HG02678 (cell line): ENCODE measurements around the gene MYBBP1A.

Source experiments
- ATAC-seq: cut with Tn5 transposase; IDR thresholded peaks from one replicate; pipeline ENCODE4 v1.9.1; 2021; ENCODE audit warnings: mild to moderate bottlenecking, moderate library complexity; ENCODE audit not compliant: unreplicated experiment

The MYBBP1A gene

GRCh38 chr17:4573669-4574068 is 18.5 kb upstream of the MYBBP1A start:
- ATAC-seq = no peak

DNA sequence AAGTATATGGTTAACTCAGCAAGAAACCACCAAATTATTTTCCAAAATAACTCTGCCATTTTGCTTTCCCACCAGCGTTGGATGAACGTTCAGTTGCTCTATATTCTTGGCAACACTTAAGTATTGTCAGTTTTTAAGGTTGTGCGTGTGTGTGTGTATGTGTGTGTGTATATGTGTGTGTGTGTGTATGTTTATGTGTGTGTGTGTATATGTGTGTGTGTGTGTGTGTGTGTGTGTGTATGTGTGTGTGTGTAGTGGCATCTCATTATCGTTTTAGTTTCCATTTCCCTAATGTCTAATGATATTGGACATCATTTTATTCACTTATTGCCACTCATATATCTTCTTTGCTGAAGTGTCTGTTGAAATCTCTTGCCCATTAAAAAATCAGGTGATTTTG is 17.9 kb upstream of the MYBBP1A start:
- ATAC-seq = no peak

- ATAC-seq = no peak
Measured at GRCh38 chr17:4572131-4572530, 16.9 kb upstream of the MYBBP1A start.

GRCh38 chr17:4569591-4569990 is 14.4 kb upstream of the MYBBP1A start:
- no peak for ATAC-seq

- no peak for ATAC-seq
Measured at GRCh38 chr17:4566785-4567184, 11.6 kb upstream of the MYBBP1A start.

DNA sequence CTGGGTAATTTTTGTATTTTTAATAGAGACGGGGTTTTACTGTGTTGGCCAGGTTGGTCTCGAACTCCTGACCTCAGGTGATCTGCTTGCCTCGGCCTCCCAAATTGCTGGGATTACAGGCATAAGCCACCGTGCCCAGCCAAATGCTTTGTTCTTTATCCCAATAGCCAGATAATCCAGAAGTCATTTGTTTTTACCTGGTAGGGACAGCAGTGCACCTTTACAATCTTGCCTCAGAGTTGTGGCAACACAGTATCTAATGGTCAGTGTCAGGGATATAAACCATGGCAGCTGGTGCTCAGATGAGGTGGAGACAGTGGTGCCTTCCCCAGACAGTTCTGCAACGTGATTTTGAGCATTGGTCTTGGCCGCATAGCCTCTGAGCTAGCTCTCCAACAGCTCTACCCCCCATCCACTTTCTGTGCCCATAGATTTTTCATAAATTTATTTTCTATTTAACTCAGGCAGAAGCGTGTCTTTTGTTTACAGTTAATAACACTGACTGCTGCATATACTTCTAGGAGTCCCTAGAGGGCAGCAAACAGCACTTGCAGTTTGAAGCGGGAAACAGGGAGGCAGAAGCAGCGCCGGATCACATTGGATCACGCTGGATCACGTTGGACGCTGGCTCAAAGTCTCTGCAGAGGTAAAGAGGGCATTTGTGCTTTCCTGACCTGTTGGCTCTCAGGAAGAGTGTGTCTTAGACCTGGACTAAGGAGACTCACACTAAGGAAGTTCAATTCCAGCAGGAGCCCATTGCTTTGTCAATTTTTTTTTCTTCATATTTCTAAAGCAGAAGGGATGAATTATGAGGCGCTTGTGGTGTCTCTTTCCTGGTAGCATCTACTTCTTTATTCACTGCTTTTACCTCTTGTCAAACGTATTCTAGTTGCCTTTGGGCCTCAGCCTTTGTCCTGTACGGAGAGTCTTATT is 10.3 kb upstream of the MYBBP1A start:
- ATAC-seq = no peak

DNA sequence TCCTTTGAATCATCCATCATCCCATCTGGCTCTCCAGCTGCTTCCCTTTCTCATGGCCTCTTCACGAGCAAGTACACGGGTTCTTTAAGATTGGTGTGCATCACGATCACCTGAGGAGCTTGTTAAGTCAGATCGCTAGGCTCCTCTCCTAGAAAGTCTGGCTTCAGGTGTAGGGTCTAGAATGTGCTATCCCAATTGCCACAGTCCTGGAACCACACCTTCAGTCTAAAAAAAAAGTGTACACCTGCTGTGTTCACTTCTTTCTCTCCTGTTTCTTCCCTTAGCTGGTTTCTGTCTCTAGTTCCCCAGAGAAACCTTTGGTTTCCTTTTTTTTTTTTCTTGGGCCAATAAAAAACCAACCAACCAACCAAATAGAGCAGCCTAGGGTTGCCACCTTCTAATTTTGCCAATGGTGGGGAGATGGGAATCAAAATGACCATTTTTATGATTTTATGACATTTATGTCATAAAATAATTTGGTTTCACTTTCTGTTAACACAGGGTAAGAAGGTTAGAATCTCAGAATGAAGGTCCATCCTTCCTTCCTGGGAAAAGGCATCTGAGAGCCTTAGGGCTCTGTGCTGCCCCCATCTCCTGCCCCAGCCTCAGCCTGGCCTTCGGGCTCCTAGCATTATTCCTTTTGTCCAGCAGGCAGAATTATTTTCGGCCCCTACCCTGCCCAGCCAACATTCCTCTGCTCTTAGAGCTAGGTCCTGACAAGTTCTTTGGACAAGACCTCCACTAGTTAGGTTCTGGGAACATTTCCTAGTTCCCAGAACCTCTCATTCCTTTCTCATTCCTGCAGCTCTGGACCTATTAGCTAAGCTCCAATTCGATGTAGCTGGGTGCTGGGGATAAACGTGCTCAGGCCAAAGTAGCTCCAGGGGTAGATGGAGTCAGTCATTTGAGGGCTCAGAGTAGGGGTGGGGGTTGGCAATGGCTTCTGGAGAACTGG is 7.1 kb upstream of the MYBBP1A start:
- no peak for ATAC-seq

GRCh38 chr17:4560837-4561256 is 5.7 kb upstream of the MYBBP1A start:
- ATAC-seq = no peak

GRCh38 chr17:4560421-4560820 is 5.2 kb upstream of the MYBBP1A start, which contains the start of gene GGT6:
GGT6 (minus strand) TSS chr17:4560577; CDS start chr17:4560521, 56 bp downstream.
- ATAC-seq = no peak

GRCh38 chr17:4559966-4560365 is 4.8 kb upstream of the MYBBP1A start:
- no peak for ATAC-seq

DNA sequence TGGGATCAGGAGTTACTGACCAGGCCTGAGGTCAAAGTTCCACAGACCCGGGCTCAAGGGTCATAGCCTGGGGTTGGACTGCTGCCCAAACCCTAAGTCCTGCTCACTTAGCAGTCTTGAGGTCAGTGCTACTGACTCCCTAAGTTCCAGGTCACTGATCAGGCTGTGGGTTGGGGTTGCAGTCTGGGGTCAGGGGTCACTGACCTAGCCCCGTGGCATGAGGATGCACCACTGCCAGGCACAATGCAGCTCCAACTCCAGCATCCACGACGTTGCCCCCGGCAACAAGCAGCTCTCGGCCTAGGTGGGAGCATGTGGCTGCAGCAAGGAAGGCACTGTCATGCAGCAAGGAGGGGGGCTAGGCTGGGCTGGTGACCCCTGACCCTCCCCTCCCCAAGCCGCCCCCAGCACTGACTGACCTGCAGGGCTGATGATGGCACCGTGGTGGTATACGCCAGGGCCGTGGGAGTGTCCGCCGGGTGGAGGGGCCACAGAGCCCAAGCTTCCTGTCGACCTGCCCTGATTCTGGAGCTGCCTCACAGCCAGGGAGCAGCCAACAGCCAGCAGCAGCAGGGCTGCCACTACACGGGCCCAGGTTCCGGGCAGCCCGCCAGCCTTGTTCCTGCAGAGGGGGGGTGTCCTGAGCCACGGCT is 4.1 kb upstream of the MYBBP1A start:
- ATAC-seq = no peak

DNA sequence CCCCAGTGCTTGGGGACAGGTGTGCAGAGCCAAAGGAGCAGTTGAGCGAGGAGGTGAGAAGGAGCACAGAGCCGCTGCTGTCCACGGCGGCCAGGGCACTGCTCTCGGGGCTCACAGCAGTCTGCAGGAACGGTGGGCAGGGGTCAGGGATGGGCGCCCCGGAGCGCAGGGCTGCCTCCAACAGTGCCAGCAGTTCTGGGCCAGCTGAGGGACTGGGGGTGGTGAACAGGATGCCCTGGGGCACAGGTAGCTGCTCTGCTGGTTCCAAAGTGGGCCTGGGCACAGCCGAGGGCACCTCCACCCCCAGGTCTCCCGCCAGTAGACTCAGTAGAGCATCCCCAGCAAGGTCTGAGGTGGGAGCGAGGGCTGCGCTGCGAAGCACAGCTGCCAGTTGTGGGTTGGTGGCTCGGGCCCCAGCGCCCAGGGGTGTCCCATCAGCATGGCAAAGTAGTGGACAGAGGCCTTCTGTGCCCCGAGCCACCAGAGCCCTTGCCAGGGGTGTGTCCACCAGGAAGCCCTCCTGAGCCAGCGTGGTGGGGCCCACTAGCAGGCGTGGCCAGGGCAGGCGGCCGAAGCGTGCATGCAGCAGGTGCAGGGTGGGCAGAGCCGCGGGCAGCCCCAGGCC is 3.3 kb upstream of the MYBBP1A start:
- no peak for ATAC-seq

DNA sequence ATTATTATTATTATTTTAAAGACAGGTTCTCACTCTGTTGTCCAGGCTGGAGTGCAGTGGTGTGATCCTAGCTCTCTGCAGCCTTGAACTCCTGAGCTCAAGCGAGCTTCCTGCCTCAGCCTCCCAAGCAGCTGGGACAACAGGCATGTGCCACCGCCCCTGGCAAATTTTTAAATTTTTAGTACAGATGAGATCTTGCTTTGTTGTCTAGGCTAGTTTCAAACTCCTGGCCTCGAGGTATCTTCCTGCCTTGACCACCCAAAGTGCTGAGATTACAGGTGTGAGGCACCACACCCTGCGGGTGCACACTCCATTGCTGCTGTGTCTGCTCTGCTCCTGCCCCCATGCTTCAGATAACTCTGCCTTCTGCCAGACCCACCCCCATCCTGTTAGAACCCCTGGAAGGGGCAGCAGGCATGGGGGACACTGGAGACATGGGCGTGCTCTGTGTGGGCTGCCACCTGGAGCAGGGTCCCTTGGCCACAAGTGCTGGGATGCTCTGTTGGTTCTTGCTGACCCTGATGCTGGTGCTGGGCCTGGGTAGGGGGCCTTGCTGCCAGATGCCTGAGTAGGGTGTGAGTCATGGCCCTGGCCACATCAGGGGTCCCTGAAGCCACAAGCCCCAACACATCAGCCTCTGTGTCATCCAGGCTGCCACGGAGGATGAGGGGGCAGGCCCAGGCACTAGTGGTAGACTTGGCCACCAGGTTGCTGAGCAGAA is 2.6 kb upstream of the MYBBP1A start:
- no peak for ATAC-seq

DNA sequence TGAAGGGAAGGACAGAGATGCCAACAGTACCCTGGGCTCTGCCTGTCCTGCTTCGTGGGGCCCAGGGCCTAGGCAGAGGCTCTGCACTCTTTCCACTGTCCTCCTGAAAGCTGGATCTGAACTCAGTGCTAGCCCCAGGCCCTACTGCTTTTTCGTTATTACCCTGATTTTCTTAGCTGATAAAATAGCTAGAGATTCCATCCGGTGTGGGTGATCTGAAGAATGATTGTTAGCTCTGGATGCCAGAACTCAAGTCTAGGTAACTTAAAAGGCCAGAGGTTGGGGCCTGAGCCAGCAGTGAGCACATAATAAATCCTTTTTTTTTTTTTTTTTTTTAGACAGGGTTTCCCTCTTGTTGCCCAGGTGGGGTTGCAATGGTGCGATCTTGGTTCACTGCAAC is 1.8 kb upstream of the MYBBP1A start:
- no peak for ATAC-seq

GRCh38 chr17:4555873-4556759 is 932 bp upstream of the MYBBP1A start:
- no peak for ATAC-seq

DNA sequence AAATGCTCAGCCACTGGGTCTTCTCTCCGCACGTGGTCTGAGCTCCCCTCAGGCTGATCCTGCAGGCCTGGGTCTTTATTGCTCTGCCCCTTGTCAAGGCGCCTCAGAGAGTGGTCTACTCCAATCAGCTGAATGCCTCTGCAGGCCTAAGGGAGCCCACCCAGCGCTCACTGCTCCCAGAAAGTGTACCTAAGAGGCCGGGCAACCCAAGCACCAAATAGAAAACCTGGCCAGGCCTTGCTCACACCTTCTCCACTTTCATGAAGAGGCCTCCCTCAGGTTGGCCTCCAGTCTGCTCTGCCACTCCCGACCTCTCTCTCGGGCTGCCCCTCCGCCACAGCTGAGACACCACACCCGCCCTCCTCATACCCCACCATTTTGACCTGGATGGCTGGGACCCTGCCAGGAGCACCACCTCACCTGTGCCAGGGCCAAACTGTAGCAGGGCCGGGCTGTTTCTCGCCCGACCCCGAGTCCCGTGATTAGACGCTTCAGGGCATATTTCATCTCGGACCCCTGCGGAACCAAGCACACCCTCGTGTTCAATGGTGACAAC is 665 bp downstream of the MYBBP1A start:
- no peak for ATAC-seq

DNA sequence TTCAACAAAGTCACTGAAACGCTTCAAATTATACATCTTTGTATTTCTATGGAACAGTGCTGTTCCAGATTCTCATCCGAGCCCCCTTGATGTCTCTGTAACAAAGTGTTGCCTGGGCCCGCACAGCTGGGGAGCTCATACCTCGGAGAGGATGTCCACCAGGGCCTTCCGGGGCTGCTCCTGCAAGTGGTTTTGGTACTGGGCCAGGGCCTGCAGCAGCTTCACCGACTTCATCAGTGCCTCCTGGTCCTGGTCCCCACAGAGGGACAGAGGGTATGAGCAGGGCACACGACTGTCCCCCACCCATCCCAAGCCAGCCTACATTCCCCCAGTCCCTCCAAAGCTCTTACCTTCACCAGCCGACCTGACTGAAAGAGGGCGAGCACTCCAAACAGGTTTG is 1.5 kb downstream of the MYBBP1A start:
- no peak for ATAC-seq

DNA sequence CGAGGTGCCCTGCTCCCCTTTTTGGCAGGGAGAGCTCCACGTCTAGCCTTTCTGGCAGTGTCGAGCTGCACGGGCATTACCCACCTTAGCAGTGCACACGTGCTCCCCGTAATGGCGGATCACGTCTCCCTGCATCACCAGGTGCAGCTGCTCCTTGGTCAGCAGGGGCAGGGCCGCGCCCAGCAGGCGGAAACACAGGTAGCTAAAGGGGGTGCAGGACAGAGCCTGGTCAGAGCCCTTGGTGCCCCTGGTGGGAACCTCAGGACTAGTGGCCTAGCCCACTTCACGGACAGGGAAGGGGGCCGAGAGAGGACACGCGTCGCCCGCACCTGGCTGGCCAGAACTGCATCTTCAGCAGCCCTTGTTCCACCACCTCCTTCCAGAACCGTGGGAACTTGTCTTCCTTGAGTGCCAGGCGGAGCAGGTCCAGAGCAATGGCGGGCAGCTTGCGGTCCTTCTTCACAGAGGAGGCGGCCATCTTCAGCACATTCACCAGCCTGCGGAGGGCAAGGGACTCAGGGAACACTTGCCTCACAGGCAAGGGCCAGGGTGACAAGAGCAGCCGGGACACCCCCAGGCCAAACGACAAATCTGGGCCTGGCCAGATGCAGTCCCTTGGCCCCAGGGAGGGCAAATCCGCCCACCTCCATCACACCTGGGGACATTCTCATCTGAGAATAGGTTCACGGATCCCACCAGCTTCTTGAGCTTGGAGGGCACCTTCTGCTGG is 3.2 kb downstream of the MYBBP1A start:
- ATAC-seq = no peak
